GM10248 (cell line): Measurements from ENCODE around the gene MAD1L1.

Experiments
- CTCF ChIA-PET: fragments of 300-600 bp; sonication (Branson Sonifier 250); formaldehyde crosslinking; extraction: SDS; loops from one replicate; lab custom pipeline; 2021; ENCODE audit warnings: antibody characterized with exemption; lab: Yijun Ruan, JAX
- POLR2A ChIA-PET: fragments of 350-650 bp; sonication (Branson Sonifier 250); formaldehyde crosslinking; extraction: SDS; loops from one replicate; lab custom pipeline; 2020; ENCODE audit warnings: antibody characterized with exemption; lab: Yijun Ruan, JAX
- DNase-seq: peaks from one replicate; pipeline ENCODE4 v3.0.0; 2012; ENCODE audit errors: extremely low spot score
- CTCF ChIP-seq: IDR thresholded peaks from 2 replicates; pipeline ENCODE4 v1.5.1; 2012; ENCODE audit warnings: mild to moderate bottlenecking, low read depth; ENCODE audit errors: extremely low read depth, missing control alignments, control extremely low read depth

The MAD1L1 gene

GRCh38 chr7:1849351-1850041 is 383.2 kb downstream of the MAD1L1 start:
- CTCF ChIA-PET: no interaction called here
- DNase-seq: no peak

GRCh38 chr7:1848911-1849311 is 383.8 kb downstream of the MAD1L1 start:
- no peak for TF ChIP-seq CTCF
- no peak for DNase-seq
- CTCF ChIA-PET: no interaction called here
- POLR2A ChIA-PET: no interaction called here

More at GRCh38 chr7:1849351-1850041, 383.2 kb downstream of the MAD1L1 start:
- POLR2A ChIA-PET: no interaction called here
- TF ChIP-seq CTCF: no peak

GRCh38 chr7:1848013-1848640 is 384.6 kb downstream of the MAD1L1 start:
- POLR2A ChIA-PET: no interaction called here
- TF ChIP-seq CTCF: no peak
- DNase-seq: no peak
- CTCF ChIA-PET: no interaction called here

GRCh38 chr7:1847260-1848001 is 385.3 kb downstream of the MAD1L1 start:
- POLR2A ChIA-PET: no interaction called here
- no peak for DNase-seq
- CTCF ChIA-PET: no interaction called here
- TF ChIP-seq CTCF: no peak

- ChIA-PET POLR2A (no interaction called here), CTCF (interaction anchor here (0.8 kb wide), 1 partner anchor 225 kb away, joined by 3 read pairs; no protein-coding TSS in a partner anchor)
- TF ChIP-seq CTCF: no peak
- DNase-seq: no peak
Observed at GRCh38 chr7:1846331-1847065, 386.2 kb downstream of the MAD1L1 start.
